HG03064 (cell line): Measurements from ENCODE around the gene CD8A.

Experiments
- ATAC-seq: cut with Tn5 transposase; IDR thresholded peaks from one replicate; pipeline ENCODE4 v1.9.1; 2021; ENCODE audit warnings: low read depth; ENCODE audit not compliant: unreplicated experiment

Gene CD8A

DNA sequence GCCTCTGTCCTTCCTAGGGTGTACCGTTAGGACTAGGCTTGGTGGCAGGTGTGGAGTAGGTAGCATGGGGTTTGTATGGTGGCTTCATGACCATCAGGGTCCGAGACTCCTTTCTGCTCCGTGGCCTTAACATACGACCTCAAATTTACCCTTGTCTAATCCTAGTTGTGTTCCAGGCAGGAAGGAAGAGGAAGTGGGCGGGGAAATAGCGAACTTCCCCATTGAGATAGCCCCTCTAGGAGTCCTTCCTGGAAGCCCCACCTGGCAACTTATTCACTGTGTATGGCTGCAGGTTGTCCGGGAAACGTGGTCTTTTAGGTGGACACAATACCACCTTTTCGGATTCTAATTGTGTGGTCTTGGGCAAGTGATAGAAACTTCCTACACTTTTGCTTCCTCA is 9.3 kb downstream of the CD8A start:
- no peak for ATAC-seq

DNA sequence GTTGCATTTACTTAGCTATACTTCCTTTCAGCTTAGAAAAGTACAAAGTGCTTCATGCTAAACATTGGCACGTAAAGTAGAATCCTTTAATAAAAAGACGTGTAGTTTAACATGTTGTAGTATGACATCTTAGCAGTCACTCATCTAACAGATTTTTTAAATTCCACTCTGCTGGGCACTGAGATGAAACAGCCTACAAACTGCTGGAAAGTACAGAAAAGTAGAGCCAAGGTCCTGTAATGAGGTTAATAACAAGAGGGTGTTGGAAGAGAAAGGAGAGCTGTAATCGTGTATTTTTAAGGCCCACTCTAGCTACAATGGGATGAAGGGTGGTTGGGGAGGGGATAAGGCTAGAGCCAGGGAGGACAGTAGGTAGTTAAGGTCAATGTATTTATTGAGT is 10.7 kb downstream of the CD8A start:
- ATAC-seq = no peak

DNA sequence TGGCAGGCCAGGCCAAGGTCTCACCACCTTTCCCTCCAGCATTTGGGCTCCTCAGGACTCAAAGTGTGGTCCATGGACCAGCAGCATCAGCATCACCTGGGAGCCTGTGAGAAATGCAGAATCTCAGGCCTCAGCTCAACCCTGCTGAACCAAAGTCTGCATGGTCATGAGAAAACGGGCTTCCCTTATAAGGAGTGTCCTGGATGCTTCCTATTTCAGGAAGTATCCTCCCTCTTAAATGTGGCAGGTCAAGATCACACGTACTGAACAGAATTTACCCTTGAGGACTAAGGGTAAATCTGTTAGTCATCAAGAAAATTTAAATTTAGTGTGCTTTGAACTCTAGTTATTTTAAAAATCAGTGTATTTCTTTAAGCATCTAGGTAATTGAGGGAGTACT is 11.8 kb downstream of the CD8A start:
- no peak for ATAC-seq

DNA sequence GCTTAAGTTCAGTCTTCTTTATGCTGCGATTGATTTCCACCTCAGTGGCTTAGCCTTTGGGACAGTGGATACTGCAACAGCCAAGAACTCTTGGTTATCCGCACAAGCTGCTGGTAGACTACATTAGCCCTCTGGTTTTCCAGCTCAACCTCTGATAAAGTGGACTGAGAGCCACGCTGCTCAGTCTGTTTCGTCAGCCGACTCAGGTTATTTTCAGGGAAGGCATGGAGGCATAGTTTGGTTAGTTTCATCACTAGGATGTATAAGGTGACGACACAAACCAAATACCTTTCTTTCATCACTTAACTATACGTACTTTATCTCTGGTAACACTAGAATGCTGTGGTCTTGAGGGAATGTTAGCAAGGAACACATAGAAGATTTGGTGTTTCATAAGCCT is 14.2 kb downstream of the CD8A start:
- no peak for ATAC-seq

DNA sequence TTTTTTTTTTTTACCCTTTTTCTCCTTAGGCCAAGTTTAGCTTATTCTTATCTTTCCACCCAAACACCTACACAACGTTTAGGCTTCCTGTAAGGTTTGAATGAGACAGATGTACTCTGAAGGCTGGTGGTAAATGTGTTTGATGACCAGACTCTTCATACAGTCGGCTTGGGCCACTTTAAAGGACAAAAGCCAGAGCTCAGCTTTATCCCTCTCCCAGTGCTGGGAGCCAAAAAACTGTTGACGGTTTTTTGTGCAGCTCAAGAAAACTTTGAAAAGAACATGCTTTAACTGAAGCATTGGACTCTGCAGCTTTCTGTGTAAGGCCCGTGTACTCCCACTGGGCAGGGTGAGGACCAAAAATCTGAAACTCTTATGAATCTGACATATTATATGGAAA is 15.4 kb downstream of the CD8A start:
- no peak for ATAC-seq

DNA sequence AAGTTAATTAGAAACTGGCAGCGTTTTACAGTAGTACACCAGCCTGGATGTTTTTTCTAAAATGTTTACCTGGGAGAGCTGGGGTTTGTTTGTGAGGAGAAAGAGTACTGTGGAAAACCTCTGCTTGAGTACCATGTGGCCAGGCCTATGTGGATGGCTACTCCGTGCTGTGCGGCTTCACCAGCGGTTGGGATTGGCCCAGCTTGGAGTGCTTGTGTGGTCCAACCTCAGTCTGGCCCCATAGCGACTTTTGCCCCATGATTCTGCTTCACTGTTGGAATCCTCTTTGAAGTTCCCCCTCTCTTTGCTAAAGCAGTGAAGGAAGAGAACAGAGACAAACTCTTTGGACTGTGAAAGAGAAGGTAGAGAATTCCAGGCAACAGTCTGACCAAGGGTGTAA is 15.9 kb downstream of the CD8A start:
- ATAC-seq = no peak

DNA sequence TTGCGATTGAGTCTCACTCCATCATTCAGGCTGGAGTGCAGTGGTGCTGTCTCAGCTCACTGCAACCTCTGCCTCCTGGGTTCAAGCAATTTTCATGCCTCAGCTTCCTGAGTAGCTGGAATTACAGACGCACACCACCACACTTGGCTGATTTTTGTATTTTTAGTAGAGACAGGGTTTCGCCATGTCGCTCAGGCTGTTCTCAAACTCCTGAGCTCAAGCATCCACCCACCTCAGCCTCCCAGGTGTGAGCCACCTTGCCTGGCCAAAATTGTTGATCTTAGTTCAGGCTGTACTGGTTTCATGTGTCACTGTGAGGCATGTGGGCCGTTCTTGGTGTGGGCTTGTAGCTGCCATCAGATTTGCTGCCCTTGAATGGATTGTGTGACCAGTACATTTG is 18.1 kb downstream of the CD8A start:
- no peak for ATAC-seq

DNA sequence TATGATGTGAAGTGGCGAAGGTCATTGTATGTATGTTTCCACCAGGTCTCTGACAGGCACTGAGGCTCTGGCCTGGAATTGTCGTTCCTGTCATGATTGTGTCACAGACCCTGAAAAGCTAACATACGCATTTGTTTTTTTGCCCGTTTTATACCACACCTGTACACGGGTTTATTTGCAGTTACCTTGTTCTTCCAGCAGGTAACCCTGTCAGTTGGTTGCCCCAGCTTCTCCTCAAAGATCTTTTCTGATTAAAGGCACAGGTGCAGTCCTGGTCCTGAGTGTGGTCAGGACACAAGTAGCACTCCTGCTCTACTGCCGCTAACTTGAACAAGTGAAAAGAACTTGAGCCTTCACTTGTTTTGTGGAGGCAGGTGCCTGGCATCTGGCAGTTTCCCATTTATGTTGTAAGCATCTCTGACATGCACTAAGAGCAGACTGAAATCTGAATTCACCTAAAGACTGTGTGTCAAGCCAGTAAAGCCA is 19.9 kb downstream of the CD8A start:
- no peak for ATAC-seq

DNA sequence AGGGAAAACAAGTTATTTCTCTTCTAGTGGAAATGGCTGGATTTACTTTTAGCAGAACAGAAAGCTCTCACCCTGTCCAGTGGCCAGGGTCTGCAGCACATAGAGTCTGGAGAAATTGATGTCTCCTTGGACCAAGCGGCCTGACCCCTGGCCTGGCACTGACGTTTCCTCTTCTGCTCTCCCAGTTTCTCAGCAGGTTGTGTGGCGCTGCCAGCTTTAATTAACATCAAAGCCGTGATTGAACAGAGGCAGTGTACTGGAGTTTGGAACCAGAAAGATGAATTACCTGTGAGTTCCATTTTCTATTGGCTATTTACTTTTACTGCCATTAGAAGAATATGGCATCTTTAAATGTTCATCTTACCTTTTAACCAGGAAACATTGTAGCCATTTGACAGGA is 20.9 kb downstream of the CD8A start:
- no peak for ATAC-seq

DNA sequence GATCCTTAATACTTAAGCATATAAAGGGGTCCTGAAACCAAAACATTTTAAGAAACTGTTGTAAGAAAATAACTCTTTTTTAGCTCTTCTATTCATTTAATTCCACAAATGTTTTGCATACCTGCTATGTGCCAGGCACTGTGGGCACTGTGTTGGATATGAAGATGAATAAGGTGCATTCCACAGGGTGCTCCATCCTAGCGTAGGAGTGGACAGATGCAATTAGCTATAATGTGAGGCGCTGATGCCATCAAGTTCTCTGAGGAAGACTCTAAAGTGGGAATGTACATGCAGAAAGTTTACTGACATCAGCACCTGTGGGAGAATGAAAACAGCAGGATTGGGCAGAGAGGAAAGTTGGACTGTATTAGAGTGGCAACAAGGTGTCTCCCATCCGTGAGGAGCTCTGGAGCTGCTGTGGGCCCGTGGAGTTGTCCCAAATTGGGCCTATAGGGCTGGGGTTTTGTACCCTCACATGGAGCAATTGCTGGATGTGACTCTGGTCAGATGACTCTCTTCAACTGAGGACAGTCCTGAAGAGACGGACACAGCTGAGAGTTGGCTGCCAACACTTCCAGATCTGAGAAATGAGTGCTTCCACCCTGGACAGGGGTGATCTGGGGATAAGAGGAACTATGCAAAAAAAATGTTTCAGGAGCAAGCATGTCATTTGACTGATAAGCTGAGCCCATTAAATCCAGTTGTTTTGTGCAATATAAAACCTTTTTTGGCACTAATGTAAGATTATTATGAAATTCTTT is 22.3 kb downstream of the CD8A start:
- ATAC-seq = no peak

DNA sequence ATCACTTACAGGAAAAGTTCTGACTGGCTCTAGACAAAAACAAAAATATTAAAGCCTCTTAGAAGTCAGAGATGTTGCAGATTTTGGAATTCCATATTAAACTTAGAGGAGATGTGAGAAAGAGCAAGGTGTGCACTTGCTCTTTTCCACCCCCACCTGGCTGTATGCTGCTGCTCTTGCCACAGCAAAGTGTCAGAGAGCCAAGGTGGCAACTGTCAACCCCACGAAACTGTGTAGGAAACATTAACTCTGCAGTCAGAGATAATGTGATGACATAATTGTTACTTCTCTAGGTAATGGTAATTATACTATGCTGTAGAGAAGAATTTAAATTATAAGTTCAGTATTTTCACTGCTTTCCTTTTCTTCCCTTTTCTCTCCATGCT is 25.4 kb downstream of the CD8A start:
- ATAC-seq = no peak

DNA sequence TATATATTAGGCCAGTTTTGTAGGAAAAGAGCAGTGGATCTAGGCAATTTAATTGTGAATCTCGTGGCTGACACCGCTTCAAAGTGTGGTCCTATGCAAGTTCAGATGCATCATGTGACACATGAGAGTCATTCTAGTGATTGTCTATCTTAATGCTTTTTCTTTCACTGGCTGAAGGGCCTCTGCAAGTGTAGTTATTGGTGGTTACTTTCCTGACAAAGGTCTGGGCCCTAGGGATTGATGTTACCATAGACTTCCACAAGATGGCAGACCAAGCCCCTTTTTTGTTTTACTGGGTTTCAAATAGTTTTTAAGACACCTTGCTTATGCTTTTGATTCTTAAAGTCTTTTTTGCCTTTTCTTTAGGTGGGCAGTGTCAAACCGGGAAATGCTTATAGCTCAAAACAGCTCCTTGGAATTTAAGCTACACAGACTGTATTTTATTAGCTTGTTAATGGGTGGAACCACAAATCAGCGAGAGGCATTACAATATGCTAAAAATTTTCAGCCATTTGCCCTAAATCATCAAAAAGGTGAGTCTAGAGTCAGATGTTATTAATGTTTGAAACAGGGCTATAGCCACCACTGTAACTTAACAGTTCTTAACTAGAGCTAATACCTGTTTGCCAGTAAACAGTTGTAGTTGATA is 25.9 kb downstream of the CD8A start:
- no peak for ATAC-seq

DNA sequence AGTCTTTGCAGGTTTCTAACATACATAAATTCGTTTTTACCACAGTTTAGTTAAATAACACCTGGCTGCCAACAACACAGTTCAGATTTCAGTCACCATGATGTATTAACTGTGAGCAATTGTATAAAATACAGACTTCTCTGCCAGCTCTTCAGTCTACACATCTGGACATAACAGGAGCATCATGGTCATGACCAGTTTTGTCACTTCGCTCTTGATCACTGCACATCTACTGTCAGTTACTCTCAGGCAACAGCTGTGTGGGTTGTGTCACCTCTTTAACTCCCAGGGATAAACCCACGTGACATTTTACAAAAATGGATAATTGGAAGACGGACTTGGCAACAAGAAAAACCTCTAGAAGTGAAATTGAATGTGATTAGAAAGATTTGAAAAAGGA is 30.3 kb downstream of the CD8A start:
- no peak for ATAC-seq

DNA sequence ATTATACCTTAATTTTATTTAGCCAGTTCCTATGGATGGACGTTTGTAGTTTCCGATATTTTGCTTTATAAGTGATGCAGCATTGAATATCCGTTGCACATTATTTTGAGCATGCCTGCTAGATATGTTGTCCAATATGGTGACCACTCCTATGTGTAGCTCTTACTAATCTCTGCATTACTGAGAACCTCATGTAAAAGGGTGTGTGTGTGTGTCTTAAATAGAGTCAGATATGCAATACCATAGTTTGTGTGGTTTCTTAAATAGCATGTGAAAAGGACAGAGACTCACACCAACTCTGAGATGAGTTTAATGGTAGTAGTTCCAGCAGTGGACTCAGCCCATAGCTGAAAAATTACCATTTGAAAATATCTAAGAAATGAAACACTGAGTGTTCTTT is 32.3 kb downstream of the CD8A start:
- ATAC-seq = no peak

DNA sequence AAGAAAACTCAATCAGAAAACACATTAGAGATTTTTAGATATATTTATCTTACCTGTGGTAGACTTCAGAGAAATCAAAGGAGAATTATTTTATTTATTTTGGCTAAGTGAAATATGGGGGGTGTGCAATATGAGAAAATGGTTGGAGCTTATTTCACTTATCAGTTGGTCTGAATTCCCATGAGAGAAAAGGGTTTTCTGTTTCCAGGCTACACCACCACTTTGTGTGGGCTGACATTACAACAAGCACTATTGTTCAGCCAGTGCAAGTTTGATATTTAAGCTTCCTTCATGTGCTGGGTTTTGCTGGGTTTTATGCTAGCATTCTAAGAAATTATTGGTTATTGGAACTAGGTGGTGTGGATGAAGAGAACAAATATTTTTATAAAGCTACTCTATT is 37.1 kb downstream of the CD8A start:
- no peak for ATAC-seq

DNA sequence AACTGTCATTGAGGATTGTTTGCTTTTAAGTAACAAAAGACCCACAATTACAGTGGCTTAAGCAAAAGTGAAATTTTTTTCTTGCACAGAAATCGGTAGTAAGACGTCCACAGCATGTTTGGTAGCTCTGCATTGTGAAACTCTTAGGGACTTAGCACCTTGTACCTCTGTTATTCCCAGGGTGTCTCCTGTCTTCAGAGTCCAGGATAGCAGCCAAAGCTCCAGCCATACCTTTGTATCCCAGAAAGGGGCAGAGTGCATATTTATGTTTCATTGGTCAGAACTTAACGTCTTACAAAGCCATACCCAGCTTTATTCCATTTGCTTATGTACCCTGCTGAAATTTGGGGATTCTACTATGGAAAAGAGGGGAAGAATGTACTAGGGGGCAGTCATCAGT is 37.8 kb downstream of the CD8A start:
- no peak for ATAC-seq

DNA sequence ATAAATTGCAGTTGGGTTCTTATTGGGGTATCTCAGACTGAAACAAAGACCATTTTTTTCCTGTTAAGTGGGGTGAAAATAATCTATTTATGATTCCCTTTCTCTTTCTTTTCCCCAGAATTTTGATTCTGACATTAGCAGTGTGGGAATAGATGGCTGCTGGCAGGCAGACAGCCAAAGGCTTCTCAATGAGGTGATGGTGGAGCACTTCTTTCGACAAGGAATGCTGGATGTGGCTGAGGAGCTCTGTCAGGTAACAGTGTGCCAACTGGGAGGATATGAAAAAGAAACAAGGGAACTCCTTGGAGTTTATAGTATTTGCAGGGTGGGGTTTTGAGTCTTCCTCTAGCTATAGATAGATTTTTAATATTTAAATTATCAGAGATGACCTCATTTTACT is 38.9 kb downstream of the CD8A start:
- no peak for ATAC-seq

DNA sequence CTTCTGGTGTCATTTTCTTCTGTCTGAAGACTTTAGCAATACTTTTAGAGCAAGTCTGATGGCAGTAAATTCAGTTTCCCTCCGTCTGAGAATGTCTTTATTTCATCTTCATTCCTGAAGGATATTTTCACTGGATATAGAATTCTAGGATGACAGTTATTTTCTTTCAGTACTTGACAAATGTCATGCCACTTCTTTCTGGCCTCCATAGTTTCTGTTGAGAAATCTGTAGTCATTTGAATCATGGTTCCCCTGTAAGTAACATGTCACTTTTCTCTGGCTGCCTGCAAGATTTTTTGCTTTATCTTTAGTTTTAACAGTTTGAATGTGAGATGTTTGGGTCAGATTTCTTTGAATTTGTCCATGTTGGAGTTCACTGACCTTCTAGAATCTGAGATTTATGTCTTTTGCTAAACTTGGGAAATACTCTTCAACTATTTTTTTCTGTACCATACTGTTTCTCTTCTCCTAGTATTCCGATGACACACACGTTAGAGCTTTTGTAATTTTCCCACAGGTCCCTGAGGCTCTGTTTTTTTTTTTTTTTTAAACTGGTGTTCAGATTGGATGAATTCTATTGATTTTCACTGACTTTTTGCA is 40.4 kb downstream of the CD8A start:
- ATAC-seq = no peak

DNA sequence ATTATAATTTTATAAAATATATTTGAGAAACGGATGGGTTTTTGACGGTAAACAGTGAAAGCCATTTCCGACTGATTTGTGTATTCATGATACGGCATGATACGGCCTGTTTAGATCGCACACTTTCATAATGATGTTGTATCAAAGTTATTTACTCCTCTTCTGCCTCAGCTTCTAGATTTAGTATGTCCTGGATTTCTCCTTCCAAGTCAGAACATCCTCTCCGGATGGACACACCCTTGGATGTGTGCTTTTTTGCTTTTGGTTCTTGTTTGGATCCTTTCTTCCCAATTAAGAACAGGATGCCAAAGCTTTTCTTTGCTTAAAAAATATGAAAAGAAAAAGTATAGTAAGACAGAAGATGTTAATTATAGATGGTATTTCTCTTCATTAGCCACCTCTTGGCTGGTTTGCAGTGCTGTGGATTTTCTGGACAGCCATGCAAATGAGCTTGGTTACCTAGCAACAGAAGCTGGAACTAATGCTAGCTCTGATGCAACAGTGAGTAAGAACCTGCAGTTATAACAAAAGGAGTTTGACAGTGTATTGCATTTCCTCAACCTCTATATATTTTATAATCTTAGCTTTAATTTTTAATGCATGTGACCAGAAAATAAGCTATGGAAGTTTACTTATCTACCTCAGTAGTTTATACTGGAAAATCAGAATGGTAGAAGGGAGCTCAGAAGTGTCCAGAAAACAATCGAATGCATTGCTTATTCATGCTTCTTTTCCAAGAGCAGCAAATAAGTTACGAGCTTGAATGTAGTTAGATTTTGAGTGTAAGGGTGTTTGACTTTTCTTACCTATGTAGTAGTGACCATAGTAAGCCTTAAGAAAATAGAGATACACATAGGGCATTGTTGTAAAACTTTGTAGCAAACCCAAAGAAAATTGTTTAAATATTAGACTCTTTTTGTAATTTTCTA is 42.7 kb downstream of the CD8A start:
- ATAC-seq = no peak

DNA sequence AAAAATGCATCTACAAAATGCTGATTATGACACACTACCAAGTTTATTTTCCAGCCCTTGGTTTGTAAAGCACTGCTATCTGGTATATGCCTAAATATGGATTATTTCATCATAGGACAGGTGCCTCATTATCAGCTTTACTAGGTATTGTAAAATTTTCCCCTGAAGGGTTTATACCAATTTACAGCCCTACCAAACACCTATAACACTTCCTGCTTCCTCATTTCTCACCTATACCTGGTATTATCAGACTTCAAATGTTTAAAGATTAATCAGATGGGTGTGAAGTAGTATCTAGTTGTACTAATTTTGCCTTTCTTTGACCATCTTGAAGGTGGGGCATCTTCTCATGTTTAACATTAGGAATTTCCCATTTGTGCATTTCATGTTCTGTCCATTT is 43.8 kb downstream of the CD8A start:
- ATAC-seq = no peak

DNA sequence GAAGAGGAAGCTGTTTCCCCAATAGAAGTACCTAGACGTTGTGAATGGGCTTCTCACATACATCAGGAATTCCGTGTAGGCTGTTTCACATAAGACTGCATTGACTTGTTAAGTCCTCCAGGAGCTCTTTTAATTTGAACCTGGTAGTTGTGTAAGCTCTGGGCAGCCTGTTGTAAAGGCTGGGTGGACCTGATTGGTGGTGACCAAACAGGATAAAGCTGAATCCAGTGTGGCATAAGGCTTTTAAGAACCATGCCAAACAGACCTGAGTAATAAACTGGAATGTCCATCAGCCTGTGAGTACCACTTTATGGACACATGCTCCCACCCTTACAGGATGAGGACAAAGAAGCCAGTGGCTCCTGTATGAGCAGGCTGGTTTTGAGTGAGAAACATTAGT is 46.6 kb downstream of the CD8A start:
- no peak for ATAC-seq
